GM12878 (cell line): Measurements from ENCODE around the gene MYO18B. TPM values are rescaled to one million over a fixed set of nuclear protein-coding genes. Genes with fewer than 3 reads are reported as not detected.

Experiments
- ATAC-seq: fragments of 200-7000 bp; cut with Tn5 transposase; 3 replicates; pipeline ENCODE4 v1.9.1; 2020; ENCODE audit warnings: mild to moderate bottlenecking, moderate library complexity
- BruUV-seq: library from RNA; stranded (reverse); fragments of 400-500 nt; replicated peaks from 2 replicates; lab custom pipeline; 2021; lab: Mats Ljungman, UMichigan
- CTCF ChIA-PET: fragments of 300-600 bp; sonication (Branson Sonifier 250); formaldehyde crosslinking; extraction: SDS; loops from one replicate; lab custom pipeline; 2021; ENCODE audit warnings: inconsistent platforms; lab: Yijun Ruan, JAX
- POLR2A ChIA-PET: fragments of 350-600 bp; formaldehyde crosslinking; extraction: SDS; loops from one replicate; lab custom pipeline; 2021; ENCODE audit warnings: inconsistent platforms; lab: Charles Lee
- RAD21 ChIA-PET: fragments of 300-600 bp; sonication (Branson Sonifier 250); formaldehyde crosslinking; loops from one replicate; lab custom pipeline; 2023; ENCODE audit warnings: antibody characterized with exemption; ENCODE audit not compliant: unreplicated experiment; lab: Charles Lee
- SMC1A ChIA-PET: fragments of 300-600 bp; sonication (Branson Sonifier 250); formaldehyde crosslinking; loops from one replicate; lab custom pipeline; 2023; ENCODE audit not compliant: unreplicated experiment, uncharacterized antibody; lab: Charles Lee
- DNase-seq: peaks from one replicate; pipeline ENCODE4 v3.0.0-alpha.2; 2011; ENCODE audit warnings: low read depth, low spot score
- FAIRE-seq: peaks from 3 replicates; lab custom pipeline; 2011; peaks lifted over from hg19 to GRCh38; lab: Jason Lieb, UNC
- H2AFZ ChIP-seq: 2 replicates; pipeline ENCODE4 v1.6.0; 2011; ENCODE audit warnings: low read depth, low read length, control low read depth; ENCODE audit not compliant: control insufficient read depth
- H3K27ac ChIP-seq: 2 replicates; pipeline ENCODE4 v1.5.1; 2011; ENCODE audit warnings: control low read depth; ENCODE audit not compliant: control insufficient read depth, insufficient read depth
- H3K27me3 ChIP-seq, 2 experiments: replicated peaks in 1 of 2; 2 replicates each; pipeline versions ENCODE4 v1.6.0 to v1.6.1; 2011; ENCODE audit warnings: low read length in 1 of 2; ENCODE audit not compliant: control insufficient read depth in 2 of 2, insufficient read depth in 2 of 2
- H3K36me3 ChIP-seq, 2 experiments: 2 replicates each; pipeline ENCODE4 v1.5.1; 2011; ENCODE audit warnings: low read length in 1 of 2; ENCODE audit not compliant: control insufficient read depth in 2 of 2, insufficient read depth in 2 of 2
- H3K4me1 ChIP-seq: 2 replicates; pipeline ENCODE4 v1.6.1; 2011; ENCODE audit warnings: mild to moderate bottlenecking, low read length, moderate library complexity, mixed read lengths; ENCODE audit not compliant: control insufficient read depth, insufficient read depth
- H3K4me2 ChIP-seq: 2 replicates; pipeline ENCODE4 v1.6.0; 2011; ENCODE audit warnings: control low read depth; ENCODE audit not compliant: control insufficient read depth, insufficient read depth
- H3K4me3 ChIP-seq: fragments of 200-600 bp; sonication (generic); 2 replicates; pipeline ENCODE4 v1.5.1; 2016
- H3K79me2 ChIP-seq: 2 replicates; pipeline ENCODE4 v1.6.0; 2011; ENCODE audit warnings: low read length; ENCODE audit not compliant: control insufficient read depth, insufficient read depth
- H3K9ac ChIP-seq: 2 replicates; pipeline ENCODE4 v1.8.0; 2011; ENCODE audit warnings: low read length, control low read depth, mixed read lengths; ENCODE audit not compliant: control insufficient read depth, insufficient read depth
- H3K9me3 ChIP-seq: replicated peaks from 3 replicates; pipeline ENCODE4 v1.5.1; 2011; ENCODE audit warnings: mild to moderate bottlenecking, low read length; ENCODE audit not compliant: control insufficient read depth, insufficient read depth
- H4K20me1 ChIP-seq: 2 replicates; pipeline ENCODE4 v1.6.0; 2011; ENCODE audit not compliant: control insufficient read depth, insufficient read depth
- BCL11A ChIP-seq: IDR thresholded peaks from 2 replicates; pipeline ENCODE4 v1.6.1; 2011; ENCODE audit warnings: low read depth, low read length
- FOXM1 ChIP-seq: IDR thresholded peaks from 2 replicates; pipeline ENCODE4 v1.6.1; 2012; ENCODE audit warnings: low read depth, mild to moderate bottlenecking, inconsistent platforms, low read length, moderate library complexity
- HDAC6 ChIP-seq: fragments of 200-600 bp; sonication (generic); IDR thresholded peaks from one replicate; pipeline ENCODE4 v1.8.0; 2017; ENCODE audit warnings: antibody characterized with exemption; ENCODE audit not compliant: unreplicated experiment
- HDGF ChIP-seq: fragments of 450-650 bp; IDR thresholded peaks from 2 replicates; pipeline ENCODE4 v1.6.1; 2016; ENCODE audit warnings: antibody characterized with exemption
- IKZF2 ChIP-seq, 2 experiments: fragments of 450-650 bp; IDR thresholded peaks; 2 replicates each; pipeline ENCODE4 v1.6.1; 2017; ENCODE audit warnings: mild to moderate bottlenecking in 2 of 2, moderate library complexity in 2 of 2
- IRF4 ChIP-seq: IDR thresholded peaks from 2 replicates; pipeline ENCODE4 v1.6.1; 2011; ENCODE audit warnings: low read depth, low read length
- NR2C1 ChIP-seq: fragments of 450-650 bp; IDR thresholded peaks from 2 replicates; pipeline ENCODE4 v1.6.1; 2017; ENCODE audit warnings: antibody characterized with exemption, mild to moderate bottlenecking, moderate library complexity
- RBBP5 ChIP-seq: fragments of 200-600 bp; sonication (generic); conservative IDR thresholded peaks from 2 replicates; pipeline ENCODE4 v1.6.1; 2016
- RCOR1 ChIP-seq: conservative IDR thresholded peaks from 2 replicates; pipeline ENCODE4 v1.6.1; 2012; ENCODE audit warnings: low read depth, low read length, improper control_type of control experiment
- SP1 ChIP-seq: IDR thresholded peaks from one replicate; pipeline ENCODE4 v1.6.1; 2011; ENCODE audit warnings: low read depth, low read length
- SREBF1 ChIP-seq: IDR thresholded peaks from 2 replicates; pipeline ENCODE4 v1.6.1; 2012; ENCODE audit warnings: mild to moderate bottlenecking, low read length
- SRF ChIP-seq, 2 experiments: IDR thresholded peaks; 2 replicates each; pipeline ENCODE4 v1.6.1; 2011; ENCODE audit warnings: low read depth in 2 of 2, low read length in 2 of 2, mild to moderate bottlenecking in 1 of 2, moderate library complexity in 1 of 2
- SUZ12 ChIP-seq: fragments of 200-600 bp; sonication (generic); IDR thresholded peaks from one replicate; pipeline ENCODE4 v1.6.1; 2018; ENCODE audit warnings: antibody characterized with exemption, mild to moderate bottlenecking; ENCODE audit not compliant: unreplicated experiment
- WGBS: methylation state at CpG from one replicate; pipeline ENCODE4 v1.1.6; 2016; ENCODE audit warnings: low lambda C conversion rate; ENCODE audit not compliant: insufficient replicate concordance, insufficient coverage; ENCODE audit errors: missing lambda C conversion rate; 5-methylcytosine and 5-hydroxymethylcytosine counted together
- in situ Hi-C: fragments of 300-500 bp; cut with MboI; formaldehyde crosslinking; loops from 9 replicates; pipeline ENCODE4 v1.14.3; 2018; ENCODE audit warnings: mixed read lengths
- intact Hi-C: fragments of 100-400 bp; cut with micrococcal nuclease; formaldehyde crosslinking; loops from one replicate; pipeline ENCODE4 v1.14.2; 2022; ENCODE audit not compliant: unreplicated experiment
- polyA plus RNA-seq, 11 experiments: library from polyadenylated mRNA; depleted of rRNA in 4 of 11; unstranded in 6 of 11; stranded (reverse) in 5 of 11; fragments of >200 nt; fragmentation: Nextera tagmentation in 4 of 11; fragmentation: Illumina TruSeq in 1 of 11; extraction: Ambion mirVana in 4 of 11; extraction: Trizol in 1 of 11; gene quantifications; 1 replicate in 1 of 11; 2 replicates in 10 of 11; pipeline versions ENCODE4 v1.2.1 to v1.2.3, GENCODE V29; 2011 to 2016; ENCODE audit warnings: inconsistent platforms in 2 of 11, missing spikeins in 2 of 11, low read depth in 1 of 11
- total RNA-seq, 4 experiments: library from RNA; depleted of rRNA in 3 of 4; stranded (reverse); fragments of >200 nt in 3 of 4; fragmentation: Illumina TruSeq in 1 of 4; extraction: Trizol in 1 of 4; gene quantifications; 2 replicates each; pipeline versions ENCODE4 v1.2.1 to v1.2.3, GENCODE V29; 2013 to 2021
- TF ChIP-seq, protein P1 (sequence below): IDR thresholded peaks from 2 replicates; pipeline ENCODE4 v1.6.1; 2012; ENCODE audit warnings: improper control_type of control experiment, low read depth, low read length; ENCODE audit not compliant: insufficient replicate concordance

Gene MYO18B
- total and polyA plus RNA-seq, 10 of the 15 experiments (the other 5 are each of a cell fraction or from before 2014, with no cell fraction given) = 0.05 to 2.1 (median 0.51) TPM; not detected in 1

DNA sequence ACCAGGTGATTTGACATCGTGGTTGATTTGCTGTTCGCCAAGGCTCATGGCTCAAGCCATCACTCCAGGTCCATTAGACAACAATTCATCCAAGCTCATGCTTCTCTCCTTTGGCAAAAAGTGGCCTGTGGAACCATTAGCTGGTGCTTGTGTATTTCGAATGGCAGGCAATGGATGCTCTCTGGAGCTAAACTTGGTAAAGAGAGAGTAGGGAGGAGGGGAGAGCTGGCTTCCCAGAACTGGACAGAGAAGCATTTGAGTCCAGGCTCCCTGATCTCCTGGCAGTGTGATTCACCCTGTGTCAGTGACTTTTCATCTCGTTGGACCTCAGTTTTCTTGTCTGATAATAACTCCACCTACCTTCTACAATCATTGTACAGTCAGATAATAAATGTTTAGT, 64.6 kb downstream of the MYO18B start:
- no peak for ATAC-seq

DNA sequence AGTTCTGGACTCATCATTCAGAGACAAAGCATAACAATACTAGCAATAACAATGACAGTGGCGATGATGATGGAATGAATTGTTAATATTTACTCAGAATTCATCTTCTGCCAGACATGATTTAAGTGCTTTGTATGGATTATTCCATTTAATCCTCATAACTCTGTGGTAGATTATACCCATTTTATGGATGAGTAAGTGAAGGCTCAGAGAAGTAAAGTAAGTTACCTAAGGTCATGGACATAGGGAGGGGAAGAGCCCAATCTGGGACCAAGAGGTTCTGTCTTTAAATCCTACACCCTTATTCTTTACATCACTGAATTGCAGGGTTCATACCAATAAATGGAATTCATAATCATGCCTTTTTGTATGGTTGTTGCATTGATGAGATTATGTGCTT, 72.7 kb downstream of the MYO18B start:
- no peaks in the 10 kb centered on the region for H4K20me1 ChIP-seq
- no peaks in the 10 kb centered on the region; the same call in 2 of the 3 replicates for H3K9me3 ChIP-seq
- SMC1A ChIA-PET = no interaction called here
- peaks cover 0 to 2% of the 10 kb centered on the region in 2 experiments; a peak in 2 of 4 replicates for H3K27me3 ChIP-seq
- RAD21 ChIA-PET = no interaction called here
- BruUV-seq = no TSS peak
- H2AFZ ChIP-seq = no peak overlapping the region
- no peaks in the 10 kb centered on the region for H3K79me2 ChIP-seq
- DNase-seq (no peak), FAIRE-seq (no peak), ATAC-seq (no peak)
- POLR2A ChIA-PET = no interaction called here
- WGBS = 0% methylated on average over 1 of the region's 1 CpG
- H3K27ac ChIP-seq = no peak overlapping the region
- no peak overlapping the region for H3K4me3 ChIP-seq
- in situ Hi-C loops (no loop called here), intact Hi-C loops (no loop called here)
- H3K9ac ChIP-seq = no peak overlapping the region
- no peaks in the 10 kb centered on the region for H3K36me3 ChIP-seq
- H3K4me1 ChIP-seq = no peaks in the 10 kb centered on the region
- CTCF ChIA-PET = no interaction called here
- no peak overlapping the region for H3K4me2 ChIP-seq
- TF ChIP-seq SREBF1 = no peak
- no peak for TF ChIP-seq IKZF2 (IDR thresholded peaks at IDR 0.05)
- no peak for TF ChIP-seq RCOR1
- TF ChIP-seq SP1 = no peak
- no peak for TF ChIP-seq BCL11A
- TF ChIP-seq HDGF = no peak
- no peak for TF ChIP-seq RBBP5
- TF ChIP-seq HDAC6 = no peak
- TF ChIP-seq NR2C1 = no peak
- TF ChIP-seq FOXM1 = no peak
- TF ChIP-seq, protein P1, sequence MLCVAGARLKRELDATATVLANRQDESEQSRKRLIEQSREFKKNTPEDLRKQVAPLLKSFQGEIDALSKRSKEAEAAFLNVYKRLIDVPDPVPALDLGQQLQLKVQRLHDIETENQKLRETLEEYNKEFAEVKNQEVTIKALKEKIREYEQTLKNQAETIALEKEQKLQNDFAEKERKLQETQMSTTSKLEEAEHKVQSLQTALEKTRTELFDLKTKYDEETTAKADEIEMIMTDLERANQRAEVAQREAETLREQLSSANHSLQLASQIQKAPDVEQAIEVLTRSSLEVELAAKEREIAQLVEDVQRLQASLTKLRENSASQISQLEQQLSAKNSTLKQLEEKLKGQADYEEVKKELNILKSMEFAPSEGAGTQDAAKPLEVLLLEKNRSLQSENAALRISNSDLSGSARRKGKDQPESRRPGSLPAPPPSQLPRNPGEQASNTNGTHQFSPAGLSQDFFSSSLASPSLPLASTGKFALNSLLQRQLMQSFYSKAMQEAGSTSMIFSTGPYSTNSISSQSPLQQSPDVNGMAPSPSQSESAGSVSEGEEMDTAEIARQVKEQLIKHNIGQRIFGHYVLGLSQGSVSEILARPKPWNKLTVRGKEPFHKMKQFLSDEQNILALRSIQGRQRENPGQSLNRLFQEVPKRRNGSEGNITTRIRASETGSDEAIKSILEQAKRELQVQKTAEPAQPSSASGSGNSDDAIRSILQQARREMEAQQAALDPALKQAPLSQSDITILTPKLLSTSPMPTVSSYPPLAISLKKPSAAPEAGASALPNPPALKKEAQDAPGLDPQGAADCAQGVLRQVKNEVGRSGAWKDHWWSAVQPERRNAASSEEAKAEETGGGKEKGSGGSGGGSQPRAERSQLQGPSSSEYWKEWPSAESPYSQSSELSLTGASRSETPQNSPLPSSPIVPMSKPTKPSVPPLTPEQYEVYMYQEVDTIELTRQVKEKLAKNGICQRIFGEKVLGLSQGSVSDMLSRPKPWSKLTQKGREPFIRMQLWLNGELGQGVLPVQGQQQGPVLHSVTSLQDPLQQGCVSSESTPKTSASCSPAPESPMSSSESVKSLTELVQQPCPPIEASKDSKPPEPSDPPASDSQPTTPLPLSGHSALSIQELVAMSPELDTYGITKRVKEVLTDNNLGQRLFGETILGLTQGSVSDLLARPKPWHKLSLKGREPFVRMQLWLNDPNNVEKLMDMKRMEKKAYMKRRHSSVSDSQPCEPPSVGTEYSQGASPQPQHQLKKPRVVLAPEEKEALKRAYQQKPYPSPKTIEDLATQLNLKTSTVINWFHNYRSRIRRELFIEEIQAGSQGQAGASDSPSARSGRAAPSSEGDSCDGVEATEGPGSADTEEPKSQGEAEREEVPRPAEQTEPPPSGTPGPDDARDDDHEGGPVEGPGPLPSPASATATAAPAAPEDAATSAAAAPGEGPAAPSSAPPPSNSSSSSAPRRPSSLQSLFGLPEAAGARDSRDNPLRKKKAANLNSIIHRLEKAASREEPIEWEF = no peak
- TF ChIP-seq IRF4 = no peak

More for the DNA sequence above, 64.6 kb downstream of the MYO18B start:
- ChIA-PET CTCF (no interaction called here), RAD21 (no interaction called here), SMC1A (no interaction called here), POLR2A (interaction anchor here (0.5 kb wide), 1 partner anchor 577 kb away, joined by 4 read pairs; no protein-coding TSS in a partner anchor)
- no peak overlapping the region for H3K27ac ChIP-seq
- intact Hi-C loops = no loop called here
- FAIRE-seq (no peak), DNase-seq (no peak)
- H3K4me3 ChIP-seq = no peak overlapping the region
- H4K20me1 ChIP-seq = no peaks in the 10 kb centered on the region
- no peak overlapping the region for H3K4me2 ChIP-seq
- H3K79me2 ChIP-seq = no peaks in the 10 kb centered on the region
- no peak for TF ChIP-seq SUZ12
- TF ChIP-seq SRF (IDR thresholded peaks at IDR 0.05; ENCODE audit: low read depth in 2 of 2, low read length in 2 of 2) = no peak
- H3K36me3 ChIP-seq = no peaks in the 10 kb centered on the region
- H3K9me3 ChIP-seq = no peaks in the 10 kb centered on the region
- BruUV-seq = no TSS peak
- 32% methylated on average over 4 of the region's 4 CpGs for WGBS
- in situ Hi-C loops = no loop called here
- H2AFZ ChIP-seq = no peak overlapping the region
- no peaks in the 10 kb centered on the region; a peak in 1 of 4 replicates for H3K27me3 ChIP-seq
- no peaks in the 10 kb centered on the region for H3K4me1 ChIP-seq
- no peak overlapping the region for H3K9ac ChIP-seq
